HepG2 (cell line): ENCODE measurements around the gene HADH. TPM values are rescaled to one million over a fixed set of nuclear protein-coding genes. Genes with fewer than 3 reads are reported as not detected.

Source experiments
- ATAC-seq: fragments of 200-7000 bp; cut with Tn5 transposase; 3 replicates; pipeline ENCODE4 v1.9.1; 2020; ENCODE audit warnings: mild to moderate bottlenecking, moderate library complexity
- BruUV-seq: library from RNA; stranded (reverse); fragments of 400-500 nt; replicated peaks from 2 replicates; lab custom pipeline; 2021; lab: Mats Ljungman, UMichigan
- CTCF ChIA-PET: fragments of 300-600 bp; formaldehyde crosslinking; extraction: SDS; loops from one replicate; lab custom pipeline; 2021; ENCODE audit warnings: low total read pairs, inconsistent platforms, low intra/inter-chr PET ratio; lab: Yijun Ruan, JAX
- POLR2A ChIA-PET: fragments of 350-600 bp; sonication (Branson Sonifier 250); formaldehyde crosslinking; loops from one replicate; lab custom pipeline; 2020; ENCODE audit warnings: antibody characterized with exemption, inconsistent platforms; lab: Yijun Ruan, JAX
- DNase-seq: peaks from one replicate; pipeline ENCODE4 v3.0.0-alpha.2; 2015; ENCODE audit warnings: low spot score
- FAIRE-seq: peaks from 3 replicates; lab custom pipeline; 2011; peaks lifted over from hg19 to GRCh38; lab: Jason Lieb, UNC
- H2AFZ ChIP-seq: one replicate; pipeline ENCODE4 v1.6.1; 2011; ENCODE audit warnings: low read length, inconsistent platforms
- H3K27ac ChIP-seq: fragments of 300-600 bp; 3 replicates; pipeline ENCODE4 v1.8.0; 2011; ENCODE audit warnings: mixed run types, mild to moderate bottlenecking, mixed read lengths, low read length, inconsistent platforms; ENCODE audit not compliant: insufficient read depth; ENCODE audit errors: extremely low read length
- H3K27me3 ChIP-seq, 2 experiments: fragments of 200-600 bp in 1 of 2; 2 replicates in 1 of 2; 3 replicates in 1 of 2; pipeline versions ENCODE4 v1.6.0 to v1.8.0; 2011; ENCODE audit warnings: low read length in 2 of 2, mild to moderate bottlenecking in 2 of 2, moderate library complexity in 2 of 2, inconsistent platforms in 1 of 2; ENCODE audit not compliant: insufficient read depth in 2 of 2, control insufficient read depth in 1 of 2
- H3K36me3 ChIP-seq, 2 experiments: fragments of 200-600 bp in 1 of 2; replicated peaks in 1 of 2; 2 replicates in 1 of 2; 3 replicates in 1 of 2; pipeline versions ENCODE4 v1.5.1 to v1.8.0; 2011; ENCODE audit warnings: low read length in 2 of 2, inconsistent platforms in 1 of 2; ENCODE audit not compliant: insufficient read depth in 2 of 2, control insufficient read depth in 1 of 2
- H3K4me1 ChIP-seq: 2 replicates; pipeline ENCODE4 v1.5.1; 2012; ENCODE audit warnings: low read length, inconsistent platforms; ENCODE audit not compliant: insufficient read depth
- H3K4me2 ChIP-seq: 2 replicates; pipeline ENCODE4 v1.6.0; 2011; ENCODE audit warnings: low read depth, low read length, inconsistent platforms
- H3K4me3 ChIP-seq, 3 experiments: fragments of 200-600 bp in 1 of 3; sonication (generic), shearing (Covaris generic) in 1 of 3; replicated peaks in 1 of 3; 2 replicates each; pipeline ENCODE4 v1.5.1; 2011 to 2016; ENCODE audit warnings: low read length in 3 of 3, inconsistent platforms in 2 of 3, low read depth in 2 of 3, mild to moderate bottlenecking in 2 of 3, control low read depth in 1 of 3, mixed read lengths in 1 of 3; ENCODE audit not compliant: insufficient read depth in 1 of 3
- H3K79me2 ChIP-seq: one replicate; pipeline ENCODE4 v1.6.1; 2011; ENCODE audit warnings: low read length, inconsistent platforms; ENCODE audit not compliant: insufficient read depth
- H3K9ac ChIP-seq: 2 replicates; pipeline ENCODE4 v1.6.0; 2011; ENCODE audit warnings: mild to moderate bottlenecking, low read depth, low read length, inconsistent platforms; ENCODE audit not compliant: insufficient read depth
- H3K9me3 ChIP-seq: 2 replicates; pipeline ENCODE4 v1.5.1; 2012; ENCODE audit warnings: mild to moderate bottlenecking, low read length
- H4K20me1 ChIP-seq: 2 replicates; pipeline ENCODE4 v1.6.0; 2011; ENCODE audit warnings: inconsistent platforms, mild to moderate bottlenecking, low read length, moderate library complexity; ENCODE audit not compliant: insufficient read depth
- ADNP ChIP-seq: sonication (generic); formaldehyde crosslinking; IDR thresholded peaks from 2 replicates; pipeline ENCODE4 v1.4.0; 2020; ENCODE audit warnings: missing genetic modification reagents
- AFF4 ChIP-seq: sonication (generic); formaldehyde crosslinking; IDR thresholded peaks from 2 replicates; pipeline ENCODE4 v1.4.0; 2020; ENCODE audit warnings: missing genetic modification reagents
- ATAD3A ChIP-seq: sonication (generic); formaldehyde crosslinking; IDR thresholded peaks from 2 replicates; pipeline ENCODE4 v1.4.0; 2020; ENCODE audit warnings: missing genetic modification reagents
- CEBPB ChIP-seq: IDR thresholded peaks from 2 replicates; pipeline ENCODE4 v1.6.1; 2011; ENCODE audit warnings: low read depth, low read length, improper control_type of control experiment, borderline replicate concordance
- CEBPG ChIP-seq: IDR thresholded peaks from 2 replicates; pipeline ENCODE4 v1.6.1; 2016
- GTF2F1 ChIP-seq: fragments of 150-350 bp; IDR thresholded peaks from 2 replicates; pipeline ENCODE4 v1.6.1; 2014; ENCODE audit warnings: low read length
- KAT2B ChIP-seq: fragments of 150-350 bp; IDR thresholded peaks from 2 replicates; pipeline ENCODE4 v1.6.1; 2014; ENCODE audit warnings: low read depth, low read length, borderline replicate concordance
- PHB2 ChIP-seq: fragments of 450-650 bp; IDR thresholded peaks from 2 replicates; pipeline ENCODE4 v1.6.1; 2018; ENCODE audit not compliant: partially characterized antibody
- POLR2A ChIP-seq, 2 experiments: IDR thresholded peaks; 2 replicates each; pipeline ENCODE4 v1.6.1; 2011; ENCODE audit warnings: low read depth in 2 of 2, low read length in 2 of 2, mild to moderate bottlenecking in 1 of 2, moderate library complexity in 1 of 2; ENCODE audit not compliant: insufficient read depth in 1 of 2
- SNAPC2 ChIP-seq: sonication (generic); formaldehyde crosslinking; IDR thresholded peaks from 2 replicates; pipeline ENCODE4 v1.8.1; 2022; ENCODE audit warnings: mild to moderate bottlenecking, missing genetic modification reagents
- SOX6 ChIP-seq, 2 experiments: fragments of 450-650 bp in 1 of 2; sonication (generic) in 1 of 2; formaldehyde crosslinking in 1 of 2; IDR thresholded peaks; 2 replicates each; pipeline versions ENCODE4 v1.4.0 to v1.6.1; 2017 to 2020; ENCODE audit warnings: antibody characterized with exemption in 1 of 2, mild to moderate bottlenecking in 1 of 2, missing genetic modification reagents in 1 of 2
- ZFP1 ChIP-seq: IDR thresholded peaks from 2 replicates; pipeline ENCODE4 v1.6.1; 2016
- ZNF704 ChIP-seq: sonication (generic); formaldehyde crosslinking; IDR thresholded peaks from 2 replicates; pipeline ENCODE4 v1.8.1; 2023; ENCODE audit warnings: mild to moderate bottlenecking, inconsistent platforms, moderate library complexity, missing genetic modification reagents, borderline replicate concordance
- ZXDC ChIP-seq: sonication (generic); formaldehyde crosslinking; IDR thresholded peaks from 2 replicates; pipeline ENCODE4 v1.5.0; 2020; ENCODE audit warnings: mild to moderate bottlenecking, missing genetic modification reagents
- WGBS: methylation state at CpG from one replicate; pipeline ENCODE4 v1.1.6; 2017; ENCODE audit warnings: low lambda C conversion rate; 5-methylcytosine and 5-hydroxymethylcytosine counted together
- in situ Hi-C: cut with HindIII; loops from 2 replicates; pipeline ENCODE4 v1.10.0; 2017; ENCODE audit warnings: low pct_unique_long_range_greater_than_20kb; ENCODE audit not compliant: extremely low pct_ligation_motif_present
- intact Hi-C: fragments of 100-400 bp; cut with micrococcal nuclease; formaldehyde crosslinking; loops from one replicate; pipeline ENCODE4 v1.10.0; 2022; ENCODE audit not compliant: unreplicated experiment
- polyA plus RNA-seq, 8 experiments: library from polyadenylated mRNA; depleted of rRNA in 3 of 8; stranded (reverse) in 7 of 8; unstranded in 1 of 8; fragments of >200 nt; fragmentation: Illumina TruSeq in 4 of 8; extraction: Trizol in 4 of 8; gene quantifications; 2 replicates each; pipeline versions ENCODE4 v1.2.1 to v1.2.3, GENCODE V29; 2011 to 2016; ENCODE audit warnings: low read depth in 4 of 8, missing spikeins in 1 of 8, mixed read lengths in 1 of 8; ENCODE audit not compliant: insufficient read depth in 1 of 8
- total RNA-seq, 5 experiments: library from RNA; depleted of rRNA; stranded (reverse); fragments of >200 nt; fragmentation: Illumina TruSeq; extraction: Trizol; gene quantifications; 2 replicates each; pipeline ENCODE4 v1.2.3, GENCODE V29; 2016; ENCODE audit warnings: low read depth in 1 of 5

The HADH gene
- total and polyA plus RNA-seq, 2 of the 13 experiments (the other 11 are each of a cell fraction or from before 2014, with no cell fraction given): 29.6 to 33.9 TPM

- TF ChIP-seq AFF4 (CRISPR knock-in tag) (no peak), SOX6 (IDR thresholded peaks at IDR 0.05) (no peak), SOX6 (CRISPR knock-in tag; IDR thresholded peaks at IDR 0.05) (0 out of 2 replicates have a peak, but pooled peaks have one; percentile 2), ATAD3A (no peak), SNAPC2 (CRISPR knock-in tag) (no peak), KAT2B (no peak), PHB2 (no peak)
- TF ChIP-seq, all 625 proteins: peak for 15
These were observed 540 bp upstream of the HADH start (continued) for GRCh38 chr4:107989162-107989536.

- intact Hi-C loops (no loop called here), in situ Hi-C loops (no loop called here)
These were observed 2.4 kb downstream of the HADH start for GRCh38 chr4:107991945-107992630.

More at GRCh38 chr4:107991945-107992630, 2.4 kb downstream of the HADH start:
- Histone ChIP-seq H3K4me2 (peak overlapping the region; percentile 94), H3K4me3 (peak overlapping the region in 2 of 3 experiments; percentile 4 to 5; a peak in 2 of 6 replicates), H3K79me2 (peaks cover 56% of the 10 kb centered on the region), H3K27ac (no peak overlapping the region), H3K9ac (no peak overlapping the region), H2AFZ (no peak overlapping the region), H3K27me3 (no peaks in the 10 kb centered on the region), H3K9me3 (no peaks in the 10 kb centered on the region), H3K4me1 (peaks cover 55% of the 10 kb centered on the region), H3K36me3 (no peaks in the 10 kb centered on the region), H4K20me1 (no peaks in the 10 kb centered on the region; the same call in 1 of the 2 replicates)
- TF ChIP-seq ZXDC: no peak
- TF ChIP-seq ZNF704 (CRISPR knock-in tag): no peak
- TF ChIP-seq POLR2A (IDR thresholded peaks at IDR 0.05; ENCODE audit: insufficient read depth in 1 of 2, low read depth in 2 of 2, low read length in 2 of 2): peak in 1 of 2 experiments; percentile 39; a peak in 1 of 4 replicates
- no peak for TF ChIP-seq GTF2F1
- peak; percentile 80; the same call in 1 of the 2 replicates for TF ChIP-seq CEBPB
- TF ChIP-seq CEBPG (CRISPR knock-in tag): peak; percentile 67; the same call in 1 of the 2 replicates
- no peak for TF ChIP-seq ZFP1 (CRISPR knock-in tag)
- TF ChIP-seq ADNP (CRISPR knock-in tag): no peak
- DNase-seq: no peak
- no peak for ATAC-seq
- no TSS peak for BruUV-seq
- 73% methylated on average over 3 of the region's 3 CpGs for WGBS
- CTCF ChIA-PET: no interaction called here
- POLR2A ChIA-PET: interaction anchor here (0.8 kb wide), 1 partner anchor 13 kb away, joined by 3 read pairs; no protein-coding TSS in a partner anchor
- no peak for FAIRE-seq
